HG03103 (cell line): ENCODE data around the gene SIX1.

Experiments
- ATAC-seq: cut with Tn5 transposase; IDR thresholded peaks from one replicate; pipeline ENCODE4 v1.9.1; 2021; ENCODE audit warnings: low read depth; ENCODE audit not compliant: unreplicated experiment

Gene SIX1

GRCh38 chr14:60648934-60649874 is at the start of gene SIX1:
SIX1 (minus strand) TSS chr14:60649477; CDS start chr14:60649189, 288 bp downstream.
- ATAC-seq: no peak

- ATAC-seq: no peak
Observed at GRCh38 chr14:60695327-60695726, 46.0 kb upstream of the SIX1 start.

- ATAC-seq: no peak
Observed at GRCh38 chr14:60691383-60692113, 42.3 kb upstream of the SIX1 start.

GRCh38 chr14:60686865-60687264 is 37.6 kb upstream of the SIX1 start:
- ATAC-seq: no peak

GRCh38 chr14:60684203-60684602 is 34.9 kb upstream of the SIX1 start:
- ATAC-seq: no peak

GRCh38 chr14:60681271-60681670 is 32.0 kb upstream of the SIX1 start:
- no peak for ATAC-seq

GRCh38 chr14:60680511-60680910 is 31.2 kb upstream of the SIX1 start:
- no peak for ATAC-seq

GRCh38 chr14:60679566-60680258 is 30.4 kb upstream of the SIX1 start:
- no peak for ATAC-seq

- ATAC-seq: no peak
Observed at GRCh38 chr14:60677701-60678100, 28.4 kb upstream of the SIX1 start.

- ATAC-seq: no peak
Observed at GRCh38 chr14:60670989-60671388, 21.7 kb upstream of the SIX1 start.

GRCh38 chr14:60668431-60669112 is 19.3 kb upstream of the SIX1 start:
- no peak for ATAC-seq

- no peak for ATAC-seq
Observed at GRCh38 chr14:60665177-60665550, 15.9 kb upstream of the SIX1 start.

- ATAC-seq: no peak
Observed at GRCh38 chr14:60662982-60663381, 13.7 kb upstream of the SIX1 start.

- ATAC-seq: no peak
Observed at GRCh38 chr14:60661721-60662120, 12.4 kb upstream of the SIX1 start.

GRCh38 chr14:60658909-60659585 is 9.8 kb upstream of the SIX1 start:
- ATAC-seq: no peak

- no peak for ATAC-seq
Observed at GRCh38 chr14:60658211-60658690, 9.0 kb upstream of the SIX1 start.

GRCh38 chr14:60657456-60658210 is 8.4 kb upstream of the SIX1 start:
- ATAC-seq: no peak

- ATAC-seq: peak; percentile 86
Observed at GRCh38 chr14:60656686-60657455, 7.6 kb upstream of the SIX1 start.
